ENCODE measurements around the gene STEAP4.

STEAP4 gene

GRCh38 chr7:88306590-88307048, at the start of gene STEAP4:
STEAP4 (minus strand) TSS chr7:88306894; CDS start chr7:88284269, 22,625 bp downstream.
- no peak for DNase-seq (ENCODE audit: low read depth)

- DNase-seq (ENCODE audit: low read depth), result no peak
These were observed 48.3 kb upstream of the STEAP4 start for GRCh38 chr7:88355011-88355410.

GRCh38 chr7:88350118-88350517, 43.4 kb upstream of the STEAP4 start:
- DNase-seq (ENCODE audit: low read depth), result no peak

- no peak for DNase-seq (ENCODE audit: low read depth)
These were observed 40.8 kb upstream of the STEAP4 start for GRCh38 chr7:88347517-88347916.

- DNase-seq (ENCODE audit: low read depth), result no peak
These were observed 40.4 kb upstream of the STEAP4 start for GRCh38 chr7:88347090-88347489.

- no peak for DNase-seq (ENCODE audit: low read depth)
These were observed 39.7 kb upstream of the STEAP4 start for GRCh38 chr7:88346357-88346756.

- DNase-seq (ENCODE audit: low read depth), result no peak
These were observed 38.5 kb upstream of the STEAP4 start for GRCh38 chr7:88344956-88345832.

- DNase-seq (ENCODE audit: low read depth), result no peak
These were observed 37.6 kb upstream of the STEAP4 start for GRCh38 chr7:88344271-88344670.

- DNase-seq (ENCODE audit: low read depth), result no peak
These were observed 32.7 kb upstream of the STEAP4 start for GRCh38 chr7:88339195-88339922.

- DNase-seq (ENCODE audit: low read depth), result no peak
These were observed 31.8 kb upstream of the STEAP4 start for GRCh38 chr7:88338503-88338902.

- DNase-seq (ENCODE audit: low read depth), result no peak
These were observed 30.9 kb upstream of the STEAP4 start for GRCh38 chr7:88337572-88337971.

- no peak for DNase-seq (ENCODE audit: low read depth)
These were observed 24.6 kb upstream of the STEAP4 start for GRCh38 chr7:88331322-88331721.

- DNase-seq (ENCODE audit: low read depth), result no peak
These were observed 23.1 kb upstream of the STEAP4 start for GRCh38 chr7:88329532-88330463.

GRCh38 chr7:88328787-88329186, 22.1 kb upstream of the STEAP4 start:
- DNase-seq (ENCODE audit: low read depth), result no peak

GRCh38 chr7:88324699-88325098, 18.0 kb upstream of the STEAP4 start:
- no peak for DNase-seq (ENCODE audit: low read depth)

GRCh38 chr7:88322151-88322550, 15.5 kb upstream of the STEAP4 start:
- DNase-seq (ENCODE audit: low read depth), result no peak

- DNase-seq (ENCODE audit: low read depth), result no peak
These were observed 15.0 kb upstream of the STEAP4 start for GRCh38 chr7:88321694-88322093.

- DNase-seq (ENCODE audit: low read depth), result no peak
These were observed 11.5 kb upstream of the STEAP4 start for GRCh38 chr7:88318196-88318595.

- no peak for DNase-seq (ENCODE audit: low read depth)
These were observed 10.7 kb upstream of the STEAP4 start for GRCh38 chr7:88317422-88317821.

- no peak for DNase-seq (ENCODE audit: low read depth)
These were observed 9.8 kb upstream of the STEAP4 start for GRCh38 chr7:88316456-88316855.

- no peak for DNase-seq (ENCODE audit: low read depth)
These were observed 8.8 kb upstream of the STEAP4 start for GRCh38 chr7:88315522-88315921.

GRCh38 chr7:88314061-88314491, 7.4 kb upstream of the STEAP4 start:
- DNase-seq (ENCODE audit: low read depth), result no peak

All from activated T-cell treated with anti-CD3 and anti-CD28 coated beads for 1 hour (primary cell).